Activated naive CD4-positive, alpha-beta T cell treated with anti-CD3 and anti-CD28 coated beads, Interleukin-2, amount 50 U/mL, for 72 hours (primary cell): ENCODE data around the gene TBC1D1. TPM values are rescaled to one million over a fixed set of nuclear protein-coding genes. Genes with fewer than 3 reads are reported as not detected.
"Not testable (repeated sequence)": the region's sequence is repeated elsewhere in the genome, so short reads cannot be mapped to it uniquely, and the experiment has no call there.

Experiments used
- ATAC-seq, 2 donors: fragments of 150-1000 bp; cut with Tn5 transposase; 2 replicates each; pipeline ENCODE4 v1.10.0; 2021; ENCODE audit warnings: mild to moderate bottlenecking in 2 of 2, moderate library complexity in 2 of 2
- DNase-seq, 2 donors: peaks; one replicate each; pipeline ENCODE4 v3.0.0; 2021 to 2022; ENCODE audit warnings: low spot score in 2 of 2
- H3K27ac Mint-ChIP-seq, 2 donors: one replicate each; pipeline ENCODE4 v1.8.0; 2022; ENCODE audit warnings: mild to moderate bottlenecking in 2 of 2, mixed read lengths in 2 of 2
- H3K36me3 Mint-ChIP-seq, 2 donors: one replicate each; pipeline ENCODE4 v1.8.0; 2022; ENCODE audit warnings: mixed read lengths in 2 of 2
- H3K9me3 Mint-ChIP-seq, 2 donors: one replicate each; pipeline ENCODE4 v1.8.0; 2022; ENCODE audit warnings: mixed read lengths in 2 of 2
- total RNA-seq, 2 donors: library from RNA; stranded (reverse); gene quantifications; one replicate each; pipeline ENCODE4 v1.2.3, GENCODE V29; 2022

TBC1D1 gene
- total RNA-seq, 2 donors from 2014 or later, result 47.1 to 68.6 TPM

- Mint-ChIP-seq H3K9me3 (no peaks in the 10 kb centered on the region), H3K36me3 (no peaks in the 10 kb centered on the region), H3K27ac (no peak overlapping the region)
- DNase-seq (no peak), ATAC-seq (no peak)
These were observed 116.8 kb downstream of the TBC1D1 start for GRCh38 chr4:38007645-38008044.

DNA sequence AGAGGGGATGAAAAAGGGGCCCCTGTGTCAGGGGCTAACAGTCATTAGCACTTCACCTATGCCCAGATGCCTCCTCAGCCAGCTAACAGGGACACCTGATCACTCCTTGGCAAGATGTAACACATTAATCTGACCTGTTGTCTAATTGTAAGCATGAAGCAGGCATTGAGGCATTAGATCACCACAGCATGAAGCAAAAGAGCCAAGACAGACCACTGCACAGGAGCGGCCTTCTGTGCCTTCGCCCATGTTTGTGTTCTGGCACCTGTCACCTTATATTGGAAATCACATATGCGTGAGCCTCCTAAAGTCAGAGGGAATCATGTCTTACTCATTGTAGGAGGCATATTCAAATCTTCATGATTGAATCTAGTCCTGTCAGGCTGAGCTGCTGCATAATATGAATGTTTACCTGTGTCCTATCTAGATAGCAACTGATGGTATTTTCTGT, 117.7 kb downstream of the TBC1D1 start:
- Mint-ChIP-seq H3K36me3 (no peaks in the 10 kb centered on the region), H3K27ac (no peak overlapping the region), H3K9me3 (no peaks in the 10 kb centered on the region)
- no peak for DNase-seq
- ATAC-seq, result no peak

DNA sequence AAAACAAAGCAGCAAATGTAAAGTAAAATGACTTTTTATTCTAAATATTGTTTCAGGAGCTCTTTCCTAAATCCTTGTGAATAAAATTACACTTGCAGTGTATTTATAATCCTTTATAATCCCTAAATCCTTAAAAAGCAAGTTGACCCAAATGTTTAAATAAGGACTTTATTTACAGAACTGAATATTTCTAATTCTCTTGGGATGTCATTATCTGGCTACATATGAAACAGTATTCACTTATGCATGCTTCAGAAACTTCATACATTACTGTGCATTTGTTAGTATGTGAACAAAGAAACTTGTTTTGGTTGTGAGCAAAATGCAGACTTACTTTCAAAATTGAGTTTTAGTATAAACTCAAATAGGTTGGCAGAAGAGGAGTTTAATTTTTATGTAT, 118.5 kb downstream of the TBC1D1 start:
- no peak overlapping the region for H3K27ac Mint-ChIP-seq
- ATAC-seq, result no peak
- no peak for DNase-seq

DNA sequence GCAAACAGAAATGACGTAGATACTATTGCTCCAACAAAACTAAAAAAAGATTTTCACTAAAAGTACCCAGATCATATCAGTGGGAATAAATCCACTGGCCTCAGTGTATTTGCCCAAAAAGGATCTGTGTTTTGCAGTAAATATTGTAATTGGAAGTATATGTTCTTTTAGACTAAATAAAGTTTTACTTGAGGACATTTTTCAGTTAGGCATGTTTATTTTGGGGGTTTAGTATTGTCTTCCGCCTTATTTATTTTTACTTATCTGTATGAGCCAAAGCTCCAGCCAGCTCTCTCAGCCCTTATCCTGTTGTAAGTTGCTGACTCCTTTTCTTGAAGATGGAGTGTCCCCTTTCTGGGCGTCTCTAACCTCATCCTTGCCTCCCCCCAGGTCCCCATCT, 119.1 kb downstream of the TBC1D1 start:
- Mint-ChIP-seq H3K9me3 (no peaks in the 10 kb centered on the region), H3K36me3 (no peaks in the 10 kb centered on the region), H3K27ac (peak overlapping the region in 1 of 2 donors; percentile 22)
- ATAC-seq, result no peak
- DNase-seq, result no peak

More for the DNA sequence above, 118.5 kb downstream of the TBC1D1 start:
- H3K36me3 Mint-ChIP-seq, result no peaks in the 10 kb centered on the region
- no peaks in the 10 kb centered on the region for H3K9me3 Mint-ChIP-seq

DNA sequence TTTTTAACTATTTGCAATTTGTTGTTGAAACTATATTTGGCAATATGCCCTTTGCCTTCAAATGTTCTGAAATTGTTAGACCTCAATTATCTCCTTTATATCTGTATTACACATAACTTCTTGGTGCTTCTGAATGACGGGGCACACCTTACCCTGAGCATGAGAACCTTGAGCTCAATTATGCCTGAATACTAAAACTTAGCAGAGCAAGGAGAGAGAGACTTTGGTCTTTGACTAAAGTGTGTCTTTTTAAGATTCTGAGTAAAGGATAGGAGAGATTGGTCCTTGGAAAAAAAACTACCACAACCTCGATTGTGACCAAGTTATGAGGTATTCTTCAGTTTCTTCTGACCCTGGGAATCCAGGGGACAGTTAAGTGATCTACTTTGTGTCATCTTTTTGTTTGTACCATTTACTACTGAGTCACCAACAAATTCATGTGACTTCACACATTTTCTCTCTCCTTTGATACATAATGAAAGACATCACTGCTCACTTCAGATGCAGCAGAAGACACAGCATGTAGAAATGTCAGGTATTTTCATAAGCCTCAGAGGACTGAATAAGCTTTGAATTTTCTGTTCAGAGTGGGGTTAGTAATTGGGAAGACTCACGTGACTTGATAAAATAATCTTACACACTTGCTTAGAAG, 120.8 kb downstream of the TBC1D1 start:
- peak; percentile 61 to 87 for ATAC-seq
- H3K27ac Mint-ChIP-seq, result no peak overlapping the region
- no peaks in the 10 kb centered on the region for H3K36me3 Mint-ChIP-seq
- H3K9me3 Mint-ChIP-seq, result no peaks in the 10 kb centered on the region
- no peak for DNase-seq

DNA sequence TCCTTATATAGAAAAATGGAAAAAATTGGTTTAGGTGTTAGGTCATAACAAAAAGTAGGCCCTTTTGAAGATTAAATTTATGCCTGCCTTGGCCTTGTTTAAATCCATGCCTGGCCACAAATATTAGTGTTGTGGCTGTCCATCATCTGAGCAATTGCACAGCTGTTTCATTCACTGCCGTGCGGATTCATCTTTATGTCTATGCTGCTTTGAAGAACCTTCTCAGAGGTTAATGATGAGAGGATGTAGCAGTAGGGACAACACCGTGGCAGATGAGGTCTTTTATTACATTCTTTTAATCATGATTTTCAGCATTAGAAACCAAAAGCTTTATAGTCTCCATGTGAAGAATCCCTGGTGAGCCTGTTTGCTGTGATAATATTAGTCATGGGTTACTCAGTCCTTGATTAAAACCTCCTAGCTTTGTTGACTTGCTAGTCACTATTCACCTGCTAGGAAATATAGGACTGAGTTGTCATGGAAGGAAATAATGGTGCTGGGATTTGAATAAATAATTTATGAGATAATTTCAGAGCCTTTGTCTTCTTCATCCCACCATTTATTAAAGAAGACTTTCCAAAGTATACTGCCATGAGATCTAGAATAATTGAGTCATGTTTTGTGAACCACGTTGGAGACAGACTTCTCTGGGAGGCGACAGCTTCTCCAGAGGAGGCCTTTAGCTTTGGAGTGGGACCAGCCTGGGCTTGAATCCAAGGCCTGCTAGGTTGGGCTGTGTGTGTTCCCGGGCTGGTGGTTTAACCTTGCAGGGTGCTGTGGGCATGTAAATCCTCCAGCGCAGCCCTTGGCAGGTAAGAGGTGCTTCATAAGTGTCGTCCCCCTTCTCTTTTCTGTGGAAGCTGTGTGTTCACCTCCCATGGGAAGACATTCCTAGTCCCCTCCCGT, 122.8 kb downstream of the TBC1D1 start:
- Mint-ChIP-seq H3K36me3 (no peaks in the 10 kb centered on the region), H3K9me3 (no peaks in the 10 kb centered on the region), H3K27ac (no peak overlapping the region)
- no peak for DNase-seq
- ATAC-seq, result peak in 1 of 2 donors; percentile 22

DNA sequence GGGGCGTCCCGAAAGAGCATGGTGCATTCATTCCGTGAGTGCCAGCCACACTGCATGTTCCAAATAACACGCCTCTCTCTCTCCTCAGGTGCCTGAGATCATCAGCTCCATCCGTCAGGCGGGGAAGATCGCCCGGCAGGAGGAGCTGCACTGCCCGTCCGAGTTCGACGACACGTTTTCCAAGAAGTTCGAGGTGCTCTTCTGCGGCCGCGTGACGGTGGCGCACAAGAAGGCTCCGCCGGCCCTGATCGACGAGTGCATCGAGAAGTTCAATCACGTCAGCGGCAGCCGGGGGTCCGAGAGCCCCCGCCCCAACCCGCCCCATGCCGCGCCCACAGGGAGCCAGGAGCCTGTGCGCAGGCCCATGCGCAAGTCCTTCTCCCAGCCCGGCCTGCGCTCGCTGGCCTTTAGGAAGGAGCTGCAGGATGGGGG, 123.6 kb downstream of the TBC1D1 start:
- Mint-ChIP-seq H3K27ac (peak overlapping the region in 1 of 2 donors; percentile 81), H3K9me3 (no peaks in the 10 kb centered on the region), H3K36me3 (no peaks in the 10 kb centered on the region)
- ATAC-seq (no peak), DNase-seq (no peak)

GRCh38 chr4:38015886-38016515, 125.1 kb downstream of the TBC1D1 start:
- no peak for ATAC-seq
- no peak overlapping the region for H3K27ac Mint-ChIP-seq
- H3K36me3 Mint-ChIP-seq, result peaks cover 5 to 6% of the 10 kb centered on the region in 2 donors
- H3K9me3 Mint-ChIP-seq, result peaks cover 0 to 4% of the 10 kb centered on the region in 2 donors
- DNase-seq, result no peak

DNA sequence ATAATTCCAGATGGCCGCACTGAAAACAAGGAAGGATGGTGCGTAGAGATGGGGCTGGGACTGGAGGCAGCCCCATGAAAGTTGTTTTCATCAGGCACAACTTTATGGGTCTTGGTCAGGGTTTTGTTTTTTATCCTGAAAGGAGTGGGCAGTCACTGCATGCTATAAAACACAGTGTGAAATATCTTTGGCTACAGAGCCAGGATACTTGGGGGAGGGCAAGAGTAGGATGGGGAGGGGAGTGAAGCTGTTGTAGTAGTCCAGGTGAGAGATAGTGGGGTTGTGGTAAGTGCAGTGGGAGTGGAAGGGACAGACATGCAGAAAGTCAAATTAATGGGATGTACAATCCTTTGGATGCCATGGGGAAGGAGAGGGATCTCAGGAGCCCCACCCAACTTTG, 125.8 kb downstream of the TBC1D1 start:
- Mint-ChIP-seq H3K27ac (no peak overlapping the region), H3K9me3 (peaks cover 0 to 4% of the 10 kb centered on the region in 2 donors), H3K36me3 (peaks cover 12 to 13% of the 10 kb centered on the region in 2 donors)
- DNase-seq, result no peak
- no peak for ATAC-seq

- H3K9me3 Mint-ChIP-seq, result peaks cover 0 to 4% of the 10 kb centered on the region in 2 donors
- DNase-seq (no peak), ATAC-seq (no peak)
- H3K36me3 Mint-ChIP-seq, result peaks cover 18 to 21% of the 10 kb centered on the region in 2 donors
- H3K27ac Mint-ChIP-seq, result no peak overlapping the region
These were observed 126.7 kb downstream of the TBC1D1 start for GRCh38 chr4:38017609-38018008.

DNA sequence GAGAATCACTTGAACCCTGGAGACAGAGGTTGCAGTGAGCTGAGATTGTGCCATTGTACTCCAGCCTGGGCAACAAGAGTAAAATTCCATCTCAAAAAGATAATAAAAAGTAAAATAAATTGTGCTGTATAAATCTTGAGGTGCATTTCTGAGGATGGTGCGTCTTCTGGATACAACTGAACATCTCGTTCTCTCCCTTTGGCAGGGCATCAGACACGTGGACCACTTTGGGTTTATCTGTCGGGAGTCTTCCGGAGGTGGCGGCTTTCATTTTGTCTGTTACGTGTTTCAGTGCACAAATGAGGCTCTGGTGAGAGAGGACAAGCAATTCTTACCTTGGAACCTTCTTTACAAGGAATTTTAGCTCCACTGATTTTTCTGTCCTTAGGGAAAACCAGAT, 129.5 kb downstream of the TBC1D1 start:
- ATAC-seq, result no peak

GRCh38 chr4:38020961-38021360, 130.1 kb downstream of the TBC1D1 start:
- H3K9me3 Mint-ChIP-seq, ATAC-seq, DNase-seq: not testable (repeated sequence)
- Mint-ChIP-seq H3K27ac (peak overlapping the region in 1 of 2 donors; percentile 58), H3K36me3 (peaks cover 20 to 21% of the 10 kb centered on the region in 2 donors)

More for the DNA sequence above, 129.5 kb downstream of the TBC1D1 start:
- Mint-ChIP-seq H3K27ac (no peak overlapping the region), H3K36me3 (peaks cover 20 to 21% of the 10 kb centered on the region in 2 donors), H3K9me3 (peaks cover 0 to 4% of the 10 kb centered on the region in 2 donors)
- DNase-seq, result no peak

DNA sequence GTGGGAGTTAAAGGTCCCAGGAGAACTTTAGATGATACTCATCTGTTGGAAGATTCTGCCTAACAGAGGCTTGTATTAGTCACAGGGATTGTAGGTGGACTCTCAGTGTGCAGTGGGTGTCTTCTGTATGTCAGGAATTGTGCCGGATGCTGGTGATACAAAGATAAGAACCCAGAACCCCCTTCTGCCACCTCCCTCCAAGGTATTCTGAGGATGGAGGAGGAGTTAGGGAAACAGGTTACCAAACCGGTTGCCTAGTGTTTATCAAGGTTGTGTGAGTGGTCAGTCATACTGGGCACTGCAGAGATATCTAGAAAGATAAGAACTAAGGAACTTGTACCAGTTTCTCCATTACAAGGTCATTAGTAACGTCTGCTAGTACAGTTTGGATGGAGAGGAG, 130.9 kb downstream of the TBC1D1 start:
- ATAC-seq (no peak), DNase-seq (no peak)
- H3K27ac Mint-ChIP-seq, result no peak overlapping the region
- H3K36me3 Mint-ChIP-seq, result peaks cover 20 to 21% of the 10 kb centered on the region in 2 donors
- peaks cover 0 to 4% of the 10 kb centered on the region in 2 donors for H3K9me3 Mint-ChIP-seq

- no peak for ATAC-seq
- peaks cover 20 to 21% of the 10 kb centered on the region in 2 donors for H3K36me3 Mint-ChIP-seq
These were observed 132.7 kb downstream of the TBC1D1 start for GRCh38 chr4:38023347-38024205.

DNA sequence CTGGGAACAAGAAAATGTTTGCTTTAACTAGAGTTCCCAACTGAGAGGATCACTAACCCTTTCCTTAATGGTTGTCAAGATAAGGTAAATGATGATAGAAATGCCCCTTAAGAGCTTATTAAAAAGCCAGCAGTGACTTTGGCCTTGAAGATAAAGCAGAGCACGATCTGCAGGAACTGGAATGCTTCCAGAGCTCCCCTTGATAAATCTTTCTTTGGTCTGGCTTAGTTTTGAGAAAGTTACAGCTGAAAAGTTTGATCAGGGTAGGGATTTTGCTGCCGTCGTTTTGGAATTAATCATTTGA, 133.3 kb downstream of the TBC1D1 start:
- ATAC-seq, result no peak
- DNase-seq, result no peak
- Mint-ChIP-seq H3K9me3 (peaks cover 0 to 4% of the 10 kb centered on the region in 2 donors), H3K36me3 (peaks cover 20 to 21% of the 10 kb centered on the region in 2 donors), H3K27ac (no peak overlapping the region)

More at GRCh38 chr4:38023347-38024205, 132.7 kb downstream of the TBC1D1 start:
- Mint-ChIP-seq H3K27ac (no peak overlapping the region), H3K9me3 (peaks cover 0 to 4% of the 10 kb centered on the region in 2 donors)
- no peak for DNase-seq

DNA sequence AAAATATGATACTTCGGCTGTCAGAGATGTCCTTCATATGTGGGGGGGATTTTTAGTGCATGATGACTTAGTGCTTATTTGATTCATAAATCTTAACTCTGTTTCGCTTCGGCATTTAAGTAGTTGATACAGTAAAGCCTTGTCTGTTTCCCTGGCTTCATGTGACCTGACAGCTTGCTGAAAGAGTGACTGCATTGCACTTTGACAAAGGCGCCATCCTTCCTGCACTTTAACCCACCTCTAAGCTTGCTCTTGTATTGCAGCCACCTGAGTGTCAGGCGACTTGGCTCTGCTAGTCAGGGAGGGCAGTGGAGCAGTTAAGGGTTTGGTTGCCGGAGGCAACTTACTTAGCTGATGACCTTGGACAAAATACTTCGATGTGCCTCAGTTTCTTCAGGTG, 134.8 kb downstream of the TBC1D1 start:
- H3K9me3 Mint-ChIP-seq, result peaks cover 0 to 4% of the 10 kb centered on the region in 2 donors
- no peak for ATAC-seq

More for the DNA sequence above, 134.8 kb downstream of the TBC1D1 start:
- H3K36me3 Mint-ChIP-seq, result peaks cover 17 to 19% of the 10 kb centered on the region in 2 donors
- no peak overlapping the region for H3K27ac Mint-ChIP-seq
- no peak for DNase-seq
